OCI-LY1 (cell line): ENCODE results near the gene HIVEP2.

Source experiments
- H2AFZ ChIP-seq: fragments of 200-600 bp; sonication (generic), shearing (Covaris generic); 2 replicates; pipeline ENCODE4 v1.6.0; 2014; ENCODE audit warnings: antibody characterized with exemption, mild to moderate bottlenecking, low read length
- H3F3A ChIP-seq: fragments of 200-600 bp; sonication (generic), shearing (Covaris generic); 2 replicates; pipeline ENCODE4 v1.6.0; 2014; ENCODE audit warnings: mild to moderate bottlenecking, antibody characterized with exemption, low read length, moderate library complexity; ENCODE audit not compliant: insufficient read depth
- H3K27ac ChIP-seq: fragments of 200-600 bp; sonication (generic); 2 replicates; pipeline ENCODE4 v1.5.1; 2014; ENCODE audit warnings: low read length, mixed run types, mild to moderate bottlenecking, low read depth; ENCODE audit not compliant: poor library complexity, severe bottlenecking
- H3K27me3 ChIP-seq: fragments of 200-600 bp; sonication (generic); 2 replicates; pipeline ENCODE4 v1.6.0; 2014; ENCODE audit warnings: antibody characterized with exemption, mild to moderate bottlenecking, low read length, moderate library complexity; ENCODE audit not compliant: insufficient read depth
- H3K36me3 ChIP-seq: fragments of 200-600 bp; sonication (generic); 2 replicates; pipeline ENCODE4 v1.6.1; 2014; ENCODE audit warnings: mild to moderate bottlenecking, antibody characterized with exemption, low read length, moderate library complexity, mixed read lengths; ENCODE audit not compliant: insufficient read depth
- H3K4me1 ChIP-seq: fragments of 200-600 bp; sonication (generic); 2 replicates; pipeline ENCODE4 v1.5.1; 2014; ENCODE audit warnings: mild to moderate bottlenecking, low read length, moderate library complexity; ENCODE audit not compliant: insufficient read depth, severe bottlenecking
- H3K4me2 ChIP-seq: fragments of 200-600 bp; sonication (generic), shearing (Covaris generic); 2 replicates; pipeline ENCODE4 v1.6.1; 2014; ENCODE audit warnings: low read length
- H3K4me3 ChIP-seq: fragments of 200-600 bp; sonication (generic); 2 replicates; pipeline ENCODE4 v1.5.1; 2014; ENCODE audit warnings: low read length, low read depth, mild to moderate bottlenecking, mixed read lengths; ENCODE audit not compliant: poor library complexity, severe bottlenecking
- H3K79me2 ChIP-seq: fragments of 200-600 bp; shearing (Covaris generic); 2 replicates; pipeline ENCODE4 v1.6.1; 2016; ENCODE audit warnings: mixed run types, low read length, mixed read lengths; ENCODE audit not compliant: insufficient read depth
- H3K9ac ChIP-seq: fragments of 200-600 bp; sonication (generic), shearing (Covaris generic); 2 replicates; pipeline ENCODE4 v1.6.1; 2014; ENCODE audit warnings: mild to moderate bottlenecking, low read length, mixed read lengths
- H3K9me2 ChIP-seq: fragments of 200-600 bp; sonication (generic), shearing (Covaris generic); 2 replicates; pipeline ENCODE4 v1.6.1; 2014; ENCODE audit warnings: low read depth, mild to moderate bottlenecking, low read length, mixed read lengths
- H3K9me3 ChIP-seq: fragments of 200-600 bp; shearing (Covaris generic); 2 replicates; pipeline ENCODE4 v1.6.1; 2014; ENCODE audit warnings: low read length, mixed read lengths
- H4K20me1 ChIP-seq: fragments of 200-600 bp; sonication (generic), shearing (Covaris generic); 2 replicates; pipeline ENCODE4 v1.6.0; 2016; ENCODE audit warnings: mild to moderate bottlenecking, low read length; ENCODE audit not compliant: insufficient read depth
- CTCF ChIP-seq: fragments of 200-600 bp; sonication (generic), shearing (Covaris generic); IDR thresholded peaks from 2 replicates; pipeline ENCODE4 v1.5.1; 2017; ENCODE audit warnings: mild to moderate bottlenecking, antibody characterized with exemption, low read length, moderate library complexity, mixed read lengths
- EZH2 ChIP-seq: fragments of 200-600 bp; sonication (generic), shearing (Covaris generic); IDR thresholded peaks from 2 replicates; pipeline ENCODE4 v1.8.0; 2017; ENCODE audit warnings: borderline replicate concordance, mixed run types, mild to moderate bottlenecking, antibody characterized with exemption, low read length, moderate library complexity, mixed read lengths

Gene HIVEP2

GRCh38 chr6:142732790-142733189 lies 212.2 kb downstream of the HIVEP2 start:
- H3K27me3 ChIP-seq, result no peaks in the 10 kb centered on the region
- no peak overlapping the region for H3K9ac ChIP-seq
- no peak overlapping the region for H3K27ac ChIP-seq
- no peaks in the 10 kb centered on the region for H3K79me2 ChIP-seq
- no peaks in the 10 kb centered on the region for H3F3A ChIP-seq
- H4K20me1 ChIP-seq, result no peaks in the 10 kb centered on the region
- H3K4me3 ChIP-seq, result no peak overlapping the region
- H3K4me1 ChIP-seq, result no peaks in the 10 kb centered on the region
- no peaks in the 10 kb centered on the region for H3K9me2 ChIP-seq
- H3K4me2 ChIP-seq, result no peak overlapping the region
- TF ChIP-seq EZH2, result no peak
- no peaks in the 10 kb centered on the region for H3K9me3 ChIP-seq
- no peak overlapping the region for H2AFZ ChIP-seq
- no peaks in the 10 kb centered on the region for H3K36me3 ChIP-seq

DNA sequence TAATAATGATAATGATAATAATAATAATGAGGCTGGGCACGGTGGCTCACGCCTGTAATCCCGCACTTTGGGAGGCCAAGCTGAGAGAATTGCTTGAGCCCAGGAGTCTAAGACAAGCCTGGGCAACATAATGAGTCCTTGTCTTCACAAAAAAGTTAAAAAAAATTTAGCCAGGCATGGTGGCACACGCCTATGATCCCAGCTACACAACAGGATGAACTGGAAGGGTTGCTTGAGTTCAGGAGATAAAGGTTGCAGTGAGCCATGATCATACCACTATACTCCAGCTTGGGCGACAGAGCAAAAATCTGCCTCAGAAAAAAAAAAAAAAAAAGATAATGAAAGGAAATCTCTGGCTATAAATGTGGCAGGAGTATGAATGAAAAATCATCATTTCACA lies 213.4 kb downstream of the HIVEP2 start:
- Histone ChIP-seq H3K36me3 (no peaks in the 10 kb centered on the region), H3K4me2 (no peak overlapping the region), H4K20me1 (no peaks in the 10 kb centered on the region), H3F3A (no peaks in the 10 kb centered on the region), H2AFZ (no peak overlapping the region), H3K27me3 (no peaks in the 10 kb centered on the region), H3K4me1 (no peaks in the 10 kb centered on the region), H3K4me3 (no peak overlapping the region), H3K9ac (no peak overlapping the region), H3K27ac (no peak overlapping the region), H3K9me3 (no peaks in the 10 kb centered on the region), H3K79me2 (no peaks in the 10 kb centered on the region), H3K9me2 (no peaks in the 10 kb centered on the region)
- TF ChIP-seq CTCF (no peak), EZH2 (no peak)

- H3K27me3 ChIP-seq, result no peaks in the 10 kb centered on the region
- no peaks in the 10 kb centered on the region for H3K9me3 ChIP-seq
- H3K36me3 ChIP-seq, result no peaks in the 10 kb centered on the region
- H3K4me1 ChIP-seq, result no peaks in the 10 kb centered on the region
- no peak overlapping the region for H3K9ac ChIP-seq
- no peak overlapping the region for H3K27ac ChIP-seq
- H3K79me2 ChIP-seq, result no peaks in the 10 kb centered on the region
- no peak overlapping the region for H3K4me2 ChIP-seq
- TF ChIP-seq CTCF (no peak), EZH2 (no peak)
- no peaks in the 10 kb centered on the region for H4K20me1 ChIP-seq
- no peaks in the 10 kb centered on the region for H3F3A ChIP-seq
- H2AFZ ChIP-seq, result no peak overlapping the region
- H3K9me2 ChIP-seq, result no peaks in the 10 kb centered on the region
- H3K4me3 ChIP-seq, result no peak overlapping the region
Observed at GRCh38 chr6:142729618-142730017, 215.4 kb downstream of the HIVEP2 start.

DNA sequence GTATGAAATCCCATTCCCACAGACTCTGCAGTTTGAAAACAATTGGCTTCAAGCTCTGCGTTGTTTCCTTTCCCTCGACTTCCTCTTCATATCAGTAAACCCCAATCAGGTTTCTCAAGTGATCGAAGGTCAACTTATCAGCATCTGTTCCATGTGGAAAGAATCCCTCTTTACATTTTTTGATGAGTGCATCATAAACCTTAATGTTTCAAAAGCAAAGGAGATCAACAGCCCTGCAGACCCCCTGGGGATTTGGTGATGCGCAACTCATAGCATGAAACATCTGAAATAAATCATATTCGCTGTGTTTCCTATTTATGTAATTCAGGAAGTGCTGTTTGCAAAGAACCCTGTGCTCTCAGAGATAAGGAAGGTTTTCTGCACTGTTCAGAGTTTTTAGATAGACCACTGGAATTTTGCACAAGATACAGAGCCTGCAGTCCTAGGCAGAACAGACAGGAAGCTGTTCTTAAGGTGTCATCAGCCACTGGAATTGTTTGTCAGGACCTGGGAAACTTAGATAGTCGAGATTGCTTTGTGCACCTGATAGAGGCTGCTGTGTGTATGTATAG lies 216.0 kb downstream of the HIVEP2 start:
- Histone ChIP-seq H3F3A (no peaks in the 10 kb centered on the region), H3K4me1 (no peaks in the 10 kb centered on the region), H3K4me3 (no peak overlapping the region), H3K79me2 (no peaks in the 10 kb centered on the region), H4K20me1 (no peaks in the 10 kb centered on the region), H3K9me2 (no peaks in the 10 kb centered on the region), H3K4me2 (no peak overlapping the region), H2AFZ (no peak overlapping the region), H3K27me3 (no peaks in the 10 kb centered on the region), H3K9me3 (no peaks in the 10 kb centered on the region), H3K36me3 (no peaks in the 10 kb centered on the region), H3K9ac (no peak overlapping the region), H3K27ac (no peak overlapping the region)
- TF ChIP-seq CTCF (no peak), EZH2 (no peak)
